Activated naive CD4-positive, alpha-beta T cell treated with anti-CD3 and anti-CD28 coated beads, Interleukin-2, amount 10 ng/mL, durations not matched to agents 7 days and 5 days (primary cell): ENCODE results near the gene CSTPP1.
"Not testable (repeated sequence)": the region's sequence is repeated elsewhere in the genome, so short reads cannot be mapped to it uniquely, and the experiment has no call there.

Experiments
- CTCF ChIA-PET: fragments of 350-600 bp; sonication (Branson Sonifier 250); formaldehyde crosslinking; loops from one replicate; lab custom pipeline; 2021; ENCODE audit warnings: antibody characterized with exemption; lab: Charles Lee
- DNase-seq: peaks from one replicate; pipeline ENCODE4 v3.0.0-alpha.2; 2020
- H3K27ac Mint-ChIP-seq: one replicate; pipeline ENCODE4 v1.8.0; 2021; ENCODE audit warnings: mild to moderate bottlenecking, moderate library complexity, mixed read lengths
- H3K27me3 Mint-ChIP-seq: one replicate; pipeline ENCODE4 v1.8.0; 2021; ENCODE audit warnings: mild to moderate bottlenecking, mixed read lengths
- H3K36me3 Mint-ChIP-seq: one replicate; pipeline ENCODE4 v1.8.0; 2021; ENCODE audit warnings: mixed read lengths
- H3K4me1 Mint-ChIP-seq: one replicate; pipeline ENCODE4 v1.8.0; 2021; ENCODE audit warnings: mixed read lengths
- H3K4me3 Mint-ChIP-seq: one replicate; pipeline ENCODE4 v1.8.0; 2021; ENCODE audit warnings: mild to moderate bottlenecking, moderate library complexity, mixed read lengths
- H3K9me3 Mint-ChIP-seq: one replicate; pipeline ENCODE4 v1.8.0; 2021; ENCODE audit warnings: mixed read lengths

CSTPP1 gene

DNA sequence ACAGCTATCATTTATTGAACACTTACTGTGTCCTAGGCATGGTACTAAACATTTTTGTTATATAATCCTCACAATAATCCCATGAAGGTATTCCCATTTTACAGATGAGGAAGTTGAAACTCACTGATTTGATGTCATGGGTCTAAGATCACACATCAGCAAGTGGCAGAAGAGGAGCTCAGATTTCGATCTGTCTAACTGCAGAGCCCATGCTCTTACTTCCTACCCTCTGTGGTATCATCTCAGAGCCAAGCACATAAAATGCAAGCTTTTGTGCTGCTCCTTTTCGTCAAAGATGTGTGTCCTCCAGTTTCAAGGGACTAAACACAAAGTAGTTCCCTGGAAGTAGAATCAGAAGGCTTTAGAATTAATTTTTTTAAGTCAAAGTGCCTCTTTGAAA lies 169.0 kb downstream of the CSTPP1 start:
- Mint-ChIP-seq H3K36me3 (no peaks in the 10 kb centered on the region), H3K4me1 (peaks cover 4% of the 10 kb centered on the region), H3K4me3 (no peak overlapping the region), H3K27ac (no peak overlapping the region), H3K27me3 (no peaks in the 10 kb centered on the region), H3K9me3 (no peaks in the 10 kb centered on the region)
- CTCF ChIA-PET: no interaction called here
- no peak for DNase-seq

DNA sequence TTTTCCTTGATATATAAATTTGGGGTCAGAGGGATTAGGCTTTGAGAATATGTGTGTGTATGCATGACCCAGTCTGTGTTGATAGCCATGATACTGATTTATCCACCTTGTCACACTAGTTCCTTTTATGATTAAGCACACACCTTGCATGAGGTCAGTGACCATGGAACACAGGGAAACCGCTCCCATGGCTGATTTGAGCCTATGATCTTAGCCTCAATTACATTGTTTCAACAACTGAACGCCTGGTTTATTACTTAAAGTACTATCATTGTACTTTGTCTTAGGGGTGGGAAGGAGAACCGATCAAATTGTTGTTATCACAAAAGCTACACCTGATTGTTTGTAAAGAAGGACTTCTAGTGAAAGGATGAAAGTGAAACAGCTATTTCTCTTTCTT lies 169.4 kb downstream of the CSTPP1 start:
- H3K27ac Mint-ChIP-seq: no peak overlapping the region
- CTCF ChIA-PET: no interaction called here
- no peak for DNase-seq
- no peaks in the 10 kb centered on the region for H3K36me3 Mint-ChIP-seq
- no peaks in the 10 kb centered on the region for H3K27me3 Mint-ChIP-seq
- H3K9me3 Mint-ChIP-seq: no peaks in the 10 kb centered on the region
- no peak overlapping the region for H3K4me3 Mint-ChIP-seq
- H3K4me1 Mint-ChIP-seq: peaks cover 4% of the 10 kb centered on the region

DNA sequence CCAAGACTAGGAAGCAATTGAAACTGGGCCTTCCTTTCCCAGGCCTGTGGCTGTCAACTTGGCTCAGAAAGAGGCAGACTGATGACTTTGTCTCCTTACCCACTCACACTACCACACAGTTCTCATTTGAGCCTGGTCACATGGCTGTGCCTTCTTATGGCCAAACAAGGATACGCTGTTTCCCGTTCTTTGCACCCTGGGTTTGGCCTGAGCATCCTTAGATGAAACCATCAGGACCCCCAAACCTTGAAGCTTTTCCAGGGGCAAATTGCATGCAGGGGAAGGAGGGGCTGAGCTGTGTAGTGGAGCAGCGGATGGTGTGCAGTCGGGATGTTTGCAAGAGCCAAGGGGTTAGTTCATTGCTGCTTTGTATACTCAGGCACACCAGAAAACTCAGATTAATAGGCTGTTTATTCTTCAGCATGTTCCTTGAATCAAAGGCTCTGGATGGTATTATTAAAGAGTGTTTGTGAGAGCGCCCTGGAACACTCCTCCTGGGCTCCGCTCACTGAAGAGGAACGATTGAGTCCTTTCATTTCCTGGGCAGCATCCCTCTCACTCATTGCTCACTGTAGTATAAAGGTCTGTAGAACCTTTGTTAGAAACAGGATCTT lies 170.3 kb downstream of the CSTPP1 start:
- CTCF ChIA-PET: no interaction called here
- H3K9me3 Mint-ChIP-seq: no peaks in the 10 kb centered on the region

DNA sequence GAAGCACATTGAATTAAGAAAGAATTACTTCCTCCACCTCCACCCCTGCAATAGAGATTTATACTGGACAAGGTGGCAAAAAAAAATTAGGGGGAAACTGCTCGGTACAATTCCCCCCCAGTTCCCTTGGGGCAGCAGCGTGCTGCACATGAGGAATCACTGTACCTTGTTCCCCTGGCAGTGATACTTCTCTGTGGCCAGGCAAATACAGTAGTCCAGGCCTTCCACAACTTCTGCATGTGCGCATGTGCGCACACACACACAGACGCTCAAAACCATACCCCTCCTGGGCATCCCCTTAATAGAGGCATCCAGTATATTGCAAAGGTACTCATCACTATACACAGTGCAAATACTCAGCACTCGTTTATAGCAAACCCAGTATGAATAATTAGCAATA lies 171.2 kb downstream of the CSTPP1 start:
- H3K27ac Mint-ChIP-seq: no peak overlapping the region
- CTCF ChIA-PET: no interaction called here
- no peaks in the 10 kb centered on the region for H3K9me3 Mint-ChIP-seq
- peaks cover 2% of the 10 kb centered on the region for H3K4me1 Mint-ChIP-seq
- no peaks in the 10 kb centered on the region for H3K27me3 Mint-ChIP-seq
- no peak for DNase-seq
- no peaks in the 10 kb centered on the region for H3K36me3 Mint-ChIP-seq
- H3K4me3 Mint-ChIP-seq: no peak overlapping the region

More for the DNA sequence above, 170.3 kb downstream of the CSTPP1 start:
- Mint-ChIP-seq H3K27me3 (no peaks in the 10 kb centered on the region), H3K4me3 (no peak overlapping the region), H3K27ac (no peak overlapping the region), H3K36me3 (no peaks in the 10 kb centered on the region), H3K4me1 (peaks cover 4% of the 10 kb centered on the region)
- no peak for DNase-seq

DNA sequence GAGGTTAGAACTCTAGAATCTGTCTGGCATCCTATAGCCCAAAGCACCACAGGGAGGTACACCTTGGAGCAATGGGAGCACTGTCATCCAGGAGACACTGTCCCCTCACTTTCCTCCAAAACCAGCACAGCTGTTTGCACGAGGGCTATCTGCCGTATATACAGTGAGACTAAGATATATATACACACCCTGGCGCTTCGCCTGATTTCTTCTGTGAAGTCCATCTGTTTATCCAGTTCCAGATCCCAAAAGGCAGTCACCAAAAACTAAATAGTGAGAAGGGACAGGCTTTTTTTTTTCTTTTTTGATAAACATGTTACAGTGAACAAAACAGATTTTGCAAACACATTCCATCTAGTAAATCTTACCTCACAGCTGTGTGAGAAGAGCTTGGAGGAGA lies 171.7 kb downstream of the CSTPP1 start:
- Mint-ChIP-seq H3K4me1 (no peaks in the 10 kb centered on the region), H3K4me3 (no peak overlapping the region), H3K27me3 (no peaks in the 10 kb centered on the region), H3K27ac (no peak overlapping the region), H3K9me3 (no peaks in the 10 kb centered on the region), H3K36me3 (no peaks in the 10 kb centered on the region)
- no peak for DNase-seq
- CTCF ChIA-PET: no interaction called here

DNA sequence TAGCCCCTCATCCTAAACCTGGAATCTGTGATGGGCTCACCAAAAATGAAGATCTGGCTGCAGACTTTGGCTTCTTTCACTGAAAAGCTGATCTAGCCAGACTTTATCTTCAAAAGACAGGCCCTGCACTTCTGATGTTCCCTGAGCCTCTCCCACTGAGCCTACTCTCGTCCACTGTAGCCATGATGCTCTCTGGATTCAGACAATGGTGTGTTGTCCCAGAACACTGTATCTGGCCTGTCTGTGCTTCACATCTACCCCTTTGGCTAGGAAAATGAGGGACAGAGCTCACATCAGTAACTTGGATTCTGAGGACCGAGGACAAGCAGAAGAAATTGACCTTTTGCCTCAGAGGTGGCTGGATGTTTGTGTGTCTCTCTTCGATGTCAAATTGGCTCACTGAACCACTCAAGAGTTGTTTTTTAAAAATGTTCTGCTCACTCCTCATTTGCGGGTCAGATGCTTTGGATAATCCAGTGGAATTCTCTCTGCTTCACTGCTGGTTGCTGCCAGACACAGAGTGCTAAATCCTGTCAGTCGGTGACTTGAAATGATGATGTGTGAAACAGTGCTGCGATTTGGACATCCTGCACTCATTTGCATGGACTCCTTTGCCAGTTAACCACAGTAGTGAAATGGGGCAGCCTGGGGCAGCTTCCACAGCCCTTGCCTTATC lies 172.6 kb downstream of the CSTPP1 start:
- H3K27me3 Mint-ChIP-seq: no peaks in the 10 kb centered on the region
- H3K4me1 Mint-ChIP-seq: no peaks in the 10 kb centered on the region
- H3K36me3 Mint-ChIP-seq: no peaks in the 10 kb centered on the region
- no peak for DNase-seq
- no peak overlapping the region for H3K4me3 Mint-ChIP-seq
- H3K27ac Mint-ChIP-seq: no peak overlapping the region
- no peaks in the 10 kb centered on the region for H3K9me3 Mint-ChIP-seq
- CTCF ChIA-PET: no interaction called here

DNA sequence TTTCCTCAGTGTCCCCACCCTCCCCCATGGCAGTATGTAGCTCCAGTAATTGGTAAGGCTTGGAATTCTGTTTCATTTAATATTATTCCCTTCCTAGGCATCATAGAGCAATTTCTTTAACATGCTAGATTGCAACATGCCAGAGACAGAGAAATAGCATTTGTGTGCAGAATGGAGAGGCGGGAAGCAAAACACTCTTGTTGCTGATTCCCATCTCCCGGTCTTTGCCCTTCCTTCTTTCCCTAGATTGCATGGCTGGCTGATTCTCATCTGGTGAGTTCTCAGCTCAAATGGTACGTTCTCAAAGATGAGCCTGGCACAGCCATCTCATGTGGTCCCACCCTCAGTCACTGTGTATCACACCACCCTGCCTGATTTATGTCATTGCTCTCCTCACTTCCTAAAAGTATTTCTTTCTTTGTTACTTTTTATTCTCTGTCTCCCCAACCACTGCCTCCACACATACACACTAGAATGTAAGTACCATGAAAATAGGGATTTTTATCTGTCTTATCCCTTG lies 173.2 kb downstream of the CSTPP1 start:
- Mint-ChIP-seq H3K4me3 (no peak overlapping the region), H3K27me3 (no peaks in the 10 kb centered on the region), H3K4me1 (no peaks in the 10 kb centered on the region), H3K9me3 (no peaks in the 10 kb centered on the region), H3K36me3 (no peaks in the 10 kb centered on the region), H3K27ac (no peak overlapping the region)
- CTCF ChIA-PET: no interaction called here
- DNase-seq: no peak

DNA sequence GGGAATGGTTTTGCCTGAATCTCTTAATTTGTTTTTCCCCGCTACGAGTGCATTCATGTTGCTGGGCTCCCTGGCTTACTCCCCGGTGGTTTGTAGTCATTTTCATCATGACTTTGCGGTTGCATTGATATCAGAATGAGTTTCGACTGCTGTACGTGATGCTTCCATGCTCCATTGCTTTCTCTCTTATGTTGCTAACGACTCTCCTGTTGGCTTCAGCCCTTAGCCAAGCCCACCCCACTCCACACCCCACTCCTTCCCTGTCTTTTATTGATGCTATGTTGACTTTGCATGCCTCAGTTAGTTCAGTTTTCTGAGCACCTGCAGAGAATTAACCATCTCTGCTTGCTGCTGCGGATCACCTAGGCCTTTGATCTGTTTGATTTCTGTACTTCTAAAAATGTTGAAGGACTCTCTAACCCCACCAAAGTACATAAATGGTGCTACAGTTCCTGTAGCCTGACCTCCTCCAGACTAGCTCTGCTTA lies 174.8 kb downstream of the CSTPP1 start:
- H3K4me3 Mint-ChIP-seq: no peak overlapping the region
- no peaks in the 10 kb centered on the region for H3K4me1 Mint-ChIP-seq
- no peak for DNase-seq
- CTCF ChIA-PET: no interaction called here
- H3K9me3 Mint-ChIP-seq: no peaks in the 10 kb centered on the region
- H3K27me3 Mint-ChIP-seq: no peaks in the 10 kb centered on the region
- H3K36me3 Mint-ChIP-seq: no peaks in the 10 kb centered on the region
- H3K27ac Mint-ChIP-seq: no peak overlapping the region

DNA sequence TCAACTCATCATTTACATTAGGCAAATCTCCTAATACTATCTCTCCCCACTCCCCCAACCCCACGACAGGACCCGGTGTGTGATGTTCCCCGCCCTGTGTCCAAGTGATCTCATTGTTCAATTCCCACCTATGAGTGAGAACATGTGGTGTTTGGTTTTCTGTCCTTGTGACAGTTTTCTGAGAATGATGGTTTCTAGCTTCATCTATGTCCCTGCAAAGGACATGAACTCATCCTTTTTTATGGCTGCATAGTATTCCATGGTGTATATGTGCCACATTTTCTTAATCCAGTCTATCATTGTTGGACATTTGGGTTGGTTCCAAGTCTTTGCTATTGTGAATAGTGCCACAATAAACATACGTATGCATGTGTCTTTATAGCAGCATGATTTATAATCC lies 176.4 kb downstream of the CSTPP1 start:
- H3K4me3 Mint-ChIP-seq, H3K4me1 Mint-ChIP-seq, H3K36me3 Mint-ChIP-seq, H3K27ac Mint-ChIP-seq, DNase-seq, H3K9me3 Mint-ChIP-seq, H3K27me3 Mint-ChIP-seq, CTCF ChIA-PET: not testable (repeated sequence)

DNA sequence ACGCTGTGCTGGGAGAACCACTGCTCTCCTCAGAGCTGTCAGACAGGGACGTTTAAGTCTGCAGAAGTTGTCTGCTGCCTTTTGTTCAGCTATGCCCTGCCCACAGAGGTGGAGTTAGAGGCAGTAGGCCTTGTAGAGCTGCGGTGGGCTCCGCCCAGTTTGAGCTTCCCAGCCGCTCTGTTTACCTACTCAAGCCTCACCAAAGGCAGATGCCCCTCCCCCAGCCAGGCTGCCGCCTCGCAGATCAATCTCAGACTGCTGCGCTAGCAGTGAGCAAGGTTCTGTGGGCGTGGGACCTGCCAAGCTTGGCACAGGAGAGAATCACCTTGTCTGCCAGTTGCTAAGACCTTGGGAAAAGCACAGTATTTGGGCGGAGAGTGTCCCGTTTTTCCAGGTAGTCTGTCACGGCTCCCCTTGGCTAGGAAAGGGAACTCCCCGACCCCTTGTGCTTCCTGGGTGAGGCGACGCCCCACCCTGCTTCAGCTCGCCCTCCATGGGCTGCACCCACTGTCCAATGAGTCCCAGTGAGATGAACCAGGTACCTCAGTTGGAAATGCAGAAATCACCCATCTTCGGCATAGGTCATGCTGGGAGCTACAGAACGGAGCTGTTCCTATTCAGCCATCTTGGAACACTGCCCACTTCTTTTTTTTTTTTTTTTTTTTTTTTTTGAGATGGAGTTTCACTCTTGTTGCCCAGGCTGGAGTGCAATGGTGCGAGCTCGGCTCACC lies 182.6 kb downstream of the CSTPP1 start:
- not testable (repeated sequence) for H3K4me1 Mint-ChIP-seq, H3K9me3 Mint-ChIP-seq, H3K27me3 Mint-ChIP-seq, H3K27ac Mint-ChIP-seq, H3K4me3 Mint-ChIP-seq, H3K36me3 Mint-ChIP-seq
- peak; percentile 74 for DNase-seq
- CTCF ChIA-PET: interaction anchor here (1.3 to 2.4 kb wide), 2 partner anchors 15 to 34 kb away, joined by 3 to 7 read pairs; no protein-coding TSS in a partner anchor

DNA sequence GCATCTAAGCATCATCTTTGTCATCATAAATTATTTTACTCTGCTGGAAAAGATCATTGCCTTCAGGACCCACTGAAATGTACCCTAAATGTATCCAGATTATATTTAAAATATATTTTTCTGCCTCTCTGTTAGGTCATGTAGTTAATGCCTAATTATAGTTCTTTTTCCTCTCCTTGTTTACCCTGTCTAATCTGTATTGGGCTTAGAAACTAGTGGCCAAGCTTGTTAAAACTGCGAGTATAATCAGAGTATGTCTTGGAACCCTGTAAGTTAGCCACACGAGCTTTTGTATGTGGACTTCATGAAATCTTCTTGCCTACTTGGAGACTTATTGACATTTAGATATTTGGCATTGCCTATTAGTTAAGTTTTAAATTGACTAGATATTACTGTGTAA lies 184.5 kb downstream of the CSTPP1 start:
- no peak overlapping the region for H3K4me3 Mint-ChIP-seq
- H3K4me1 Mint-ChIP-seq: no peaks in the 10 kb centered on the region
- no peak for DNase-seq
- no peaks in the 10 kb centered on the region for H3K27me3 Mint-ChIP-seq
- no peak overlapping the region for H3K27ac Mint-ChIP-seq
- CTCF ChIA-PET: no interaction called here
- H3K36me3 Mint-ChIP-seq: no peaks in the 10 kb centered on the region
- H3K9me3 Mint-ChIP-seq: no peaks in the 10 kb centered on the region

DNA sequence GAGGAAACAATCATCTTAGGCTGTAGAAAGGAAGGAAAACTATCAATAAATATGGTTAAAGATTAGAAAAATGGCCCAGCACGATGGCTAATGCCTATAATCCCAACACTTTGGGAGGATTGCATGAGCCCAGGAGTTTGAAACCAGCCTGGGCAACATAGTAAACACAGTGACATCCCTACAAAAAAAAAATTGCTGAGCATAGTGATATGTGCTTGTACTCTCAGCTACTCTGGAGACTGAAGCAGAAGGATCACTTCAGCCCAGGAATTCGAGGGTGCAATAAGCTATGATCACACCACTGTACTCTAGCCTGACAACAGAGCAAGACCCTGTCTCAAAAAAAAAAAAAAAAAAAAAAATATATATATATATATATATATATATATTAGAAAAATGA lies 185.2 kb downstream of the CSTPP1 start:
- Mint-ChIP-seq H3K36me3 (no peaks in the 10 kb centered on the region), H3K27ac (no peak overlapping the region), H3K4me1 (no peaks in the 10 kb centered on the region), H3K9me3 (no peaks in the 10 kb centered on the region), H3K4me3 (no peak overlapping the region), H3K27me3 (no peaks in the 10 kb centered on the region)
- DNase-seq: no peak
- CTCF ChIA-PET: no interaction called here

DNA sequence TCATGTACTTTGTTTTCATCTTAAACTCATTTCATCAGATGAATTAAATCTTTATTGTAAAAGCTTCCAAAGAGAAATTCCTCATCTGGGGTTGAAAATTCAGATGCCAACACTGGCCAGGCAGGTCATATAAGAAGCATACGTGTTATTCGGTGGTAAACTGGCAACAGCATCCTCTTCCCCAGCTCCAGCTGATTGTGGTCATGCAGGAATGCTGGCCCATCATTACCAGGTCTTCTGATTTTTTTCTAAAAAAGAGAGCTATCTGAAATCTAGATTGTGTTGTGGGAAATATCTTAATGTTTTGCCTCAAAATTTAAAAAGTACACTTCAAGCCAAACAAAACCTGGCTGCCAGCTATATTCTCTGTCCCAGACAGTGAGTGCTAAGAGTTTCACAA lies 186.5 kb downstream of the CSTPP1 start:
- no peaks in the 10 kb centered on the region for H3K4me1 Mint-ChIP-seq
- DNase-seq: no peak
- CTCF ChIA-PET: no interaction called here
- H3K4me3 Mint-ChIP-seq: no peak overlapping the region
- H3K27me3 Mint-ChIP-seq: no peaks in the 10 kb centered on the region
- no peaks in the 10 kb centered on the region for H3K36me3 Mint-ChIP-seq
- no peak overlapping the region for H3K27ac Mint-ChIP-seq
- H3K9me3 Mint-ChIP-seq: no peaks in the 10 kb centered on the region

DNA sequence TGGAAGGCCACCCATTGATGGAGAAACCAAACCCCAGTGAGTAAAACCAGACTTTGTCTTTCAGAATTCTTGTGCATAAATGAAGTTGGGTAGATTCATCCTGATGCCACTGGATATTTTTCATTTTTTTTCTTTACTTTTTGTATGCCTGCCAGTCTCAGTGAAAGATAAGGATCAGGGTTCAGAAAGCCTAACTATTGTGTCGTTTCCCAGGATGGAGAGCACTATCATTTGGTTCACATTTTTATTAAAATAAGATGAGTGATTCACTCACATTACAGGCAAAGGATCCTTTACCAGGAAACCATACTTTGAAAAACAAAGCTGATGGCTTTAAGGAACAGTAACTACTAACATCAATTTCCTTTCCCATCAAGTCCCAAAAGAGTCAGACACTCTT lies 188.1 kb downstream of the CSTPP1 start:
- Mint-ChIP-seq H3K27me3 (no peaks in the 10 kb centered on the region), H3K4me3 (no peak overlapping the region), H3K9me3 (no peaks in the 10 kb centered on the region), H3K27ac (no peak overlapping the region), H3K36me3 (no peaks in the 10 kb centered on the region), H3K4me1 (no peaks in the 10 kb centered on the region)
- CTCF ChIA-PET: no interaction called here
- DNase-seq: no peak

DNA sequence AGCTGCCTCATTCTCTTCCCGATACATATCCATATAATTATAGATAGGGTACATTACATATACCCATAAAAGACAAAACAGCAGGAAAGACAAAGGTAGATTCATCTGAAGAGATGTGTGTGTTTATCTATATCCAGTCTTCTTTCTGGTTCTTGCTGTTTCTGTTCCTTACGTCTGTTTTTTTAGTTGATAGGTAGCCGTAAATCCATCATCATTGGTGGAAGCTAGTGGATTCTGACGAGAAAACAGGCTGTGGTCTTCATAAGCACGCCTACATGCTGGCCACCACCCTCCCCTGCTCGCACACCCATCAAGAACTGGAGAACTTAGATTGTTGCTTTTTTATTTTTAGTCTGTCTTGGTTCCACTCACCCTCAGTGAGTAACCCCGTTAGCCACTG lies 188.5 kb downstream of the CSTPP1 start:
- Mint-ChIP-seq H3K4me3 (no peak overlapping the region), H3K27me3 (no peaks in the 10 kb centered on the region), H3K9me3 (no peaks in the 10 kb centered on the region), H3K4me1 (no peaks in the 10 kb centered on the region), H3K27ac (no peak overlapping the region), H3K36me3 (no peaks in the 10 kb centered on the region)
- no peak for DNase-seq
- CTCF ChIA-PET: no interaction called here
